ENCODE data around the gene PSG6. TPM values are rescaled to one million over a fixed set of nuclear protein-coding genes. Genes with fewer than 3 reads are reported as not detected.

PSG6 gene
- total RNA-seq, 1 experiment from 2014 or later, result not detected

- DNase-seq (ENCODE audit: low read depth), result peak; percentile 50
These were observed 64.5 kb downstream of the PSG6 start for GRCh38 chr19:42853231-42853630.

DNA sequence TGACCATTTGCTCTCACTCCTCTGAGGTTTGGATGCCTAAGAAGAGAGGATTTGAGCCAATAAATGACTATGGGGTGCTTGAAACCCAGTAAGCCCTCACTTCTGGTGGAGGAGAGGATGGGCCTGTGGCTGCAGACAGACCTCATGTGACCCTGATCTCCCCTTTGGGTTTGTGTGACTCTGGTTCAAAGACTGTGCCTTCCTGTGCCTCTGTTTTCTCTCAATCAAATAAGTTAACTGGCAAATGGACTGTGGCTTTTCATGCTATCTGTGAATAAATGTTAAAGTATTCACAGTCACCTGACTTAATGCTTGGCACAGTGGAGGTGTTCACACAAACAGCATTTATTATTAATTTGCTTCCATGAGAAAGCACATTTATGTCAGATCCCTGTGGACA, 64.9 kb downstream of the PSG6 start:
- DNase-seq (ENCODE audit: low read depth), result peak; percentile 46

Other genes with a start within 250 kb of the PSG6 start
- not detected in 2 replicates for gene PSG3, start 177.4 kb downstream of the PSG6 start, total RNA-seq (2014; rRNA removed)
- gene PSG8, start 152.2 kb downstream of the PSG6 start, total RNA-seq (2014; rRNA removed), result not detected in 2 replicates
- gene PSG1, start 38.2 kb downstream of the PSG6 start, total RNA-seq (2014; rRNA removed), result 0.13 and 1.4 TPM in 2 replicates
- gene PSG7, start 19.3 kb upstream of the PSG6 start, total RNA-seq (2014; rRNA removed), result not detected in 2 replicates
- gene PSG11, start 108.6 kb upstream of the PSG6 start, total RNA-seq (2014; rRNA removed), result not detected in 2 replicates
- not detected in 2 replicates for gene PSG2, start 164.8 kb upstream of the PSG6 start, total RNA-seq (2014; rRNA removed)